Testis (tissue), 2 donors: Measurements from ENCODE around the gene SLC25A29.

Experiments
- CTCF ChIP-seq, 3 experiments: fragments of 450-650 bp in 2 of 3; fragments of 200-600 bp in 1 of 3; sonication (generic) in 1 of 3; IDR thresholded peaks; one replicate each; pipeline ENCODE4 v1.5.1; 2016 to 2019; ENCODE audit warnings: antibody characterized with exemption in 3 of 3, mild to moderate bottlenecking in 2 of 3, moderate library complexity in 1 of 3
- POLR2A ChIP-seq: fragments of 450-650 bp; IDR thresholded peaks from one replicate; pipeline ENCODE4 v1.6.1; 2017; ENCODE audit warnings: antibody characterized with exemption, mild to moderate bottlenecking, moderate library complexity

GRCh38 chr14:100323121-100323941, 17.1 kb upstream of the SLC25A29 start, which contains the start of gene SLC25A47:
- no peak for TF ChIP-seq CTCF (IDR thresholded peaks at IDR 0.05)
- no peak for TF ChIP-seq POLR2A
